A673 (cell line): ENCODE measurements around the gene TSPAN5.

ENCODE experiments used
- EZH2 ChIP-seq: fragments of 200-600 bp; sonication (generic); IDR thresholded peaks from 2 replicates; pipeline ENCODE4 v1.6.1; 2017; ENCODE audit warnings: borderline replicate concordance, low read depth, mild to moderate bottlenecking, mixed read lengths, antibody characterized with exemption, low read length; ENCODE audit not compliant: poor library complexity, severe bottlenecking
- TF ChIP-seq, protein P1 (sequence below): fragments of 300-800, 200-600 bp; sonication (generic); conservative IDR thresholded peaks from 2 replicates; pipeline ENCODE4 v1.5.1; 2017; ENCODE audit warnings: low read depth, mild to moderate bottlenecking, antibody characterized with exemption, low read length, moderate library complexity, mixed read lengths

DNA sequence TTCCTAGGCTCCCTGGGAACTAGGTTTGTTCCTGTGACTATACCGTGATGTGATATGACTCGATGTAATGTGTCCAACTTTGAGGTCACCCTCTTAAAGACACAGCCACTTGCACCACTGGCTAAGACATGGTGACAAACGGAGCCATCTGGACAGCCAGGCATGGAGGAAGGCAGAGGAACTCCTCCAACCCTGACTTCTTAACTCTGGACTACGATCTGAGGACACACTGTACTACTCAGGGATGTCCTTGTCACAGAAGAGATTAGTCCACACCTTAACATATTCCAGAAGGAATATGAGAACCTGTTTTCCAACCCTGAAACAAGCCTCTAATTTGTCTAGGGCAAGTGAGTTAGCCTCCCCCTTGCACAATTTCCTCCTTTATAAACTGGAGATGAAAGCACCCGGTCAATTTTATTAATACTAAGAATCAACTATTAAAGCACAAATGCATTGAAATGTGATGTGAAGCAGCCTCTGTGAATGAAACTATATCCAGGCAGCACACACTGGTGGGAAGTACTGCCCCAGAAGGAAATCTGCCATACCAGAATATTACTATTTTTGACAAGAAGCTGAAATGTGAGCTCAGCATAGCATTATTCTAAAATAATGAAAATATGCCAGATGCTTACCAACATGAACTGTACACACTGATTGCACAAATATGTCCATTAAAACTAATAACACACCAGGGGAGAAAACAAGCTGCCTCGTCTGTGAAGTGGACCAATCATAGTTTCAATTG lies 47.3 kb downstream of the TSPAN5 start:
- TF ChIP-seq, protein P1, sequence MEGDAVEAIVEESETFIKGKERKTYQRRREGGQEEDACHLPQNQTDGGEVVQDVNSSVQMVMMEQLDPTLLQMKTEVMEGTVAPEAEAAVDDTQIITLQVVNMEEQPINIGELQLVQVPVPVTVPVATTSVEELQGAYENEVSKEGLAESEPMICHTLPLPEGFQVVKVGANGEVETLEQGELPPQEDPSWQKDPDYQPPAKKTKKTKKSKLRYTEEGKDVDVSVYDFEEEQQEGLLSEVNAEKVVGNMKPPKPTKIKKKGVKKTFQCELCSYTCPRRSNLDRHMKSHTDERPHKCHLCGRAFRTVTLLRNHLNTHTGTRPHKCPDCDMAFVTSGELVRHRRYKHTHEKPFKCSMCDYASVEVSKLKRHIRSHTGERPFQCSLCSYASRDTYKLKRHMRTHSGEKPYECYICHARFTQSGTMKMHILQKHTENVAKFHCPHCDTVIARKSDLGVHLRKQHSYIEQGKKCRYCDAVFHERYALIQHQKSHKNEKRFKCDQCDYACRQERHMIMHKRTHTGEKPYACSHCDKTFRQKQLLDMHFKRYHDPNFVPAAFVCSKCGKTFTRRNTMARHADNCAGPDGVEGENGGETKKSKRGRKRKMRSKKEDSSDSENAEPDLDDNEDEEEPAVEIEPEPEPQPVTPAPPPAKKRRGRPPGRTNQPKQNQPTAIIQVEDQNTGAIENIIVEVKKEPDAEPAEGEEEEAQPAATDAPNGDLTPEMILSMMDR: no peak
- TF ChIP-seq EZH2: no peak
